ENCODE results near the gene AARS2. TPM values are rescaled to one million over a fixed set of nuclear protein-coding genes. Genes with fewer than 3 reads are reported as not detected.

AARS2 gene
- total and polyA plus RNA-seq, 9 of the 15 experiments (the other 6 are each of a cell fraction or from before 2014, with no cell fraction given): 0.97 to 34.0 (median 18.3) TPM

DNA sequence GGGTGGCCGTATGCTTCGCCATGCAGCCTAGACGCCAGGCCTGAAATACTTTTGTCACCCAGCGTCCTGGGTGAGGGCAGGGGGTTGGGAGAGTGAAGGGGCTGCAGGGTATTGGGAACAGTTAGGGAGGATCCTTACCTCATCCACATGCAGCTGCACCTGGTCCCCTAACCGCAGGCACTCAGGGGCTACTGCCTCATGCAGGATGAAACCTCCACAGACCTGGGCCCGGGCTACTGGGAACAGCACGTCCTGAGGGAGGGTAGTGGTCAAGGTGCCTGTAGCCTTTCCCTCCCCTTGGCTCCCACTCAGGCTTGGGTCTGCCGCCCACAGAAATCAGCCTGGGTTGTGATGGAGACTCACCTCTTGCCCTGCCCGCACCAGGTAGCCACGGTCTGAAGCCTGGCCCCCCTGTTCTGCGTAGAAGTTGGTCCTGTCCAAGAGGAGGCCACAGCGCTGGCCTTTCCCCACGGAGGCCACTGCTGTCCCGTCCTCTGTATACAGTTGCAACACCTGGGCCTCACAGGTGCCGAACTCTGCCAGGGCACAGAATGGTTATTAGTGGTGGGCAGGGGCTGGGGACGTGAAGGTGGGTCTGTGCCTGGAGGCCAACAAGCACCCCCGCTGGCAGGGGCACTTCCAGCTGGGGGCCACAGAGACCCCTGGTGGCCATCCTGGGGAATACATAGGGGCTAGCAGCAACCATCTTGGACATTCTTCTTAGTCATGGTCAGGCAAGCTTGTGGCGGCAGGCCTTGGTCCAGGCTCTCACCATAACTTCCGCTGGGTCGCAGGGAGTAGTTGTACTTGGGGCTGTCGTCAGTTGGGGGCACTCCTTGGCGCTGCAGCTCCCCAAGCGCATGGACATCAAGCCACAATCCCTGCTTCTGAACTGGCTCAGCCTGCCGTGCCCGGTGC, 8.6 kb downstream of the AARS2 start (continued):
- TF ChIP-seq TEAD4 (IDR thresholded peaks at IDR 0.05; ENCODE audit: low read length) (peak; percentile 21; the same call in 1 of the 2 replicates), TEAD4 (CRISPR knock-in tag; IDR thresholded peaks at IDR 0.05; ENCODE audit: borderline replicate concordance) (no peak; the same call in 1 of the 2 replicates), ZBTB33 (CRISPR knock-in tag; IDR thresholded peaks at IDR 0.05) (peak; percentile 99), ETS1 (conservative IDR thresholded peaks at IDR 0.05; ENCODE audit: control insufficient read depth, low read depth, low read length) (0 out of 2 replicates have a peak, but pooled peaks have one; percentile 5), SMC3 (conservative IDR thresholded peaks at IDR 0.05; ENCODE audit: insufficient read depth, low read depth, low read length) (peak; percentile 53), MAX (CRISPR knock-in tag; IDR thresholded peaks at IDR 0.05) (peak; percentile 42), ZNF639 (CRISPR knock-in tag; conservative IDR thresholded peaks at IDR 0.05 in 1 of 2, IDR thresholded peaks at IDR 0.05 in 1 of 2) (no peak), ZNF551 (CRISPR knock-in tag; IDR thresholded peaks at IDR 0.05) (no peak)
- TF ChIP-seq, protein P1, sequence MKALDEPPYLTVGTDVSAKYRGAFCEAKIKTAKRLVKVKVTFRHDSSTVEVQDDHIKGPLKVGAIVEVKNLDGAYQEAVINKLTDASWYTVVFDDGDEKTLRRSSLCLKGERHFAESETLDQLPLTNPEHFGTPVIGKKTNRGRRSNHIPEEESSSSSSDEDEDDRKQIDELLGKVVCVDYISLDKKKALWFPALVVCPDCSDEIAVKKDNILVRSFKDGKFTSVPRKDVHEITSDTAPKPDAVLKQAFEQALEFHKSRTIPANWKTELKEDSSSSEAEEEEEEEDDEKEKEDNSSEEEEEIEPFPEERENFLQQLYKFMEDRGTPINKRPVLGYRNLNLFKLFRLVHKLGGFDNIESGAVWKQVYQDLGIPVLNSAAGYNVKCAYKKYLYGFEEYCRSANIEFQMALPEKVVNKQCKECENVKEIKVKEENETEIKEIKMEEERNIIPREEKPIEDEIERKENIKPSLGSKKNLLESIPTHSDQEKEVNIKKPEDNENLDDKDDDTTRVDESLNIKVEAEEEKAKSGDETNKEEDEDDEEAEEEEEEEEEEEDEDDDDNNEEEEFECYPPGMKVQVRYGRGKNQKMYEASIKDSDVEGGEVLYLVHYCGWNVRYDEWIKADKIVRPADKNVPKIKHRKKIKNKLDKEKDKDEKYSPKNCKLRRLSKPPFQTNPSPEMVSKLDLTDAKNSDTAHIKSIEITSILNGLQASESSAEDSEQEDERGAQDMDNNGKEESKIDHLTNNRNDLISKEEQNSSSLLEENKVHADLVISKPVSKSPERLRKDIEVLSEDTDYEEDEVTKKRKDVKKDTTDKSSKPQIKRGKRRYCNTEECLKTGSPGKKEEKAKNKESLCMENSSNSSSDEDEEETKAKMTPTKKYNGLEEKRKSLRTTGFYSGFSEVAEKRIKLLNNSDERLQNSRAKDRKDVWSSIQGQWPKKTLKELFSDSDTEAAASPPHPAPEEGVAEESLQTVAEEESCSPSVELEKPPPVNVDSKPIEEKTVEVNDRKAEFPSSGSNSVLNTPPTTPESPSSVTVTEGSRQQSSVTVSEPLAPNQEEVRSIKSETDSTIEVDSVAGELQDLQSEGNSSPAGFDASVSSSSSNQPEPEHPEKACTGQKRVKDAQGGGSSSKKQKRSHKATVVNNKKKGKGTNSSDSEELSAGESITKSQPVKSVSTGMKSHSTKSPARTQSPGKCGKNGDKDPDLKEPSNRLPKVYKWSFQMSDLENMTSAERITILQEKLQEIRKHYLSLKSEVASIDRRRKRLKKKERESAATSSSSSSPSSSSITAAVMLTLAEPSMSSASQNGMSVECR (CRISPR knock-in tag; IDR thresholded peaks at IDR 0.05): peak; percentile 29; the same call in 1 of the 2 replicates
- TF ChIP-seq, protein P2, sequence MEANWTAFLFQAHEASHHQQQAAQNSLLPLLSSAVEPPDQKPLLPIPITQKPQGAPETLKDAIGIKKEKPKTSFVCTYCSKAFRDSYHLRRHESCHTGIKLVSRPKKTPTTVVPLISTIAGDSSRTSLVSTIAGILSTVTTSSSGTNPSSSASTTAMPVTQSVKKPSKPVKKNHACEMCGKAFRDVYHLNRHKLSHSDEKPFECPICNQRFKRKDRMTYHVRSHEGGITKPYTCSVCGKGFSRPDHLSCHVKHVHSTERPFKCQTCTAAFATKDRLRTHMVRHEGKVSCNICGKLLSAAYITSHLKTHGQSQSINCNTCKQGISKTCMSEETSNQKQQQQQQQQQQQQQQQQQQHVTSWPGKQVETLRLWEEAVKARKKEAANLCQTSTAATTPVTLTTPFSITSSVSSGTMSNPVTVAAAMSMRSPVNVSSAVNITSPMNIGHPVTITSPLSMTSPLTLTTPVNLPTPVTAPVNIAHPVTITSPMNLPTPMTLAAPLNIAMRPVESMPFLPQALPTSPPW (CRISPR knock-in tag; IDR thresholded peaks at IDR 0.05): peak; percentile 38; the same call in 1 of the 2 replicates
